Mesothelial cell of epicardium (in vitro differentiated cells): Measurements from ENCODE around the gene PLEKHA6. TPM values are rescaled to one million over a fixed set of nuclear protein-coding genes. Genes with fewer than 3 reads are reported as not detected.

ENCODE experiments used
- DNase-seq, 2 experiments: peaks; one replicate each; pipeline ENCODE4 v3.0.0; 2021; ENCODE audit warnings: low spot score in 2 of 2; ENCODE audit not compliant: unreplicated experiment in 2 of 2
- H3K27ac Mint-ChIP-seq: 2 replicates; pipeline ENCODE4 v1.8.0; 2021; ENCODE audit warnings: mixed read lengths
- H3K27me3 Mint-ChIP-seq: 2 replicates; pipeline ENCODE4 v1.8.0; 2021; ENCODE audit warnings: low read depth, mixed read lengths
- H3K36me3 Mint-ChIP-seq: 2 replicates; pipeline ENCODE4 v1.8.0; 2021; ENCODE audit warnings: mixed read lengths
- H3K4me1 Mint-ChIP-seq: 2 replicates; pipeline ENCODE4 v1.8.0; 2021; ENCODE audit warnings: mixed read lengths
- H3K4me3 Mint-ChIP-seq: 2 replicates; pipeline ENCODE4 v1.8.0; 2021; ENCODE audit warnings: mild to moderate bottlenecking, moderate library complexity, mixed read lengths
- H3K9me3 Mint-ChIP-seq: 2 replicates; pipeline ENCODE4 v1.8.0; 2021; ENCODE audit warnings: mixed read lengths
- total RNA-seq: library from RNA; stranded (reverse); gene quantifications from 3 replicates; pipeline ENCODE4 v1.2.1, GENCODE V29; 2021
- TF ChIP-seq, protein P1 (sequence below): fragments of 200-600 bp; sonication (generic); IDR thresholded peaks from one replicate; pipeline ENCODE4 v1.5.0; 2021; ENCODE audit warnings: antibody characterized with exemption; ENCODE audit not compliant: unreplicated experiment

The PLEKHA6 gene
- total RNA-seq, 1 donor from 2014 or later, result 29.7 TPM

GRCh38 chr1:204216236-204216635 is 143.5 kb downstream of the PLEKHA6 start:
- peaks cover 7% of the 10 kb centered on the region for H3K36me3 Mint-ChIP-seq
- TF ChIP-seq, protein P1, sequence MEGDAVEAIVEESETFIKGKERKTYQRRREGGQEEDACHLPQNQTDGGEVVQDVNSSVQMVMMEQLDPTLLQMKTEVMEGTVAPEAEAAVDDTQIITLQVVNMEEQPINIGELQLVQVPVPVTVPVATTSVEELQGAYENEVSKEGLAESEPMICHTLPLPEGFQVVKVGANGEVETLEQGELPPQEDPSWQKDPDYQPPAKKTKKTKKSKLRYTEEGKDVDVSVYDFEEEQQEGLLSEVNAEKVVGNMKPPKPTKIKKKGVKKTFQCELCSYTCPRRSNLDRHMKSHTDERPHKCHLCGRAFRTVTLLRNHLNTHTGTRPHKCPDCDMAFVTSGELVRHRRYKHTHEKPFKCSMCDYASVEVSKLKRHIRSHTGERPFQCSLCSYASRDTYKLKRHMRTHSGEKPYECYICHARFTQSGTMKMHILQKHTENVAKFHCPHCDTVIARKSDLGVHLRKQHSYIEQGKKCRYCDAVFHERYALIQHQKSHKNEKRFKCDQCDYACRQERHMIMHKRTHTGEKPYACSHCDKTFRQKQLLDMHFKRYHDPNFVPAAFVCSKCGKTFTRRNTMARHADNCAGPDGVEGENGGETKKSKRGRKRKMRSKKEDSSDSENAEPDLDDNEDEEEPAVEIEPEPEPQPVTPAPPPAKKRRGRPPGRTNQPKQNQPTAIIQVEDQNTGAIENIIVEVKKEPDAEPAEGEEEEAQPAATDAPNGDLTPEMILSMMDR, result no peak
- H3K4me1 Mint-ChIP-seq, result peaks cover 7% of the 10 kb centered on the region
- no peak overlapping the region for H3K27ac Mint-ChIP-seq
- H3K9me3 Mint-ChIP-seq, result no peaks in the 10 kb centered on the region
- no peak overlapping the region for H3K4me3 Mint-ChIP-seq
- H3K27me3 Mint-ChIP-seq, result peaks cover 5% of the 10 kb centered on the region
- no peak for DNase-seq

- Mint-ChIP-seq H3K27ac (peak within 1 kb of the TSS; percentile 4), H3K9me3 (no peaks in the 10 kb centered on the region), H3K27me3 (peaks cover 5% of the 10 kb centered on the region), H3K4me3 (peak within 1 kb of the TSS; percentile 63), H3K4me1 (peaks cover 7% of the 10 kb centered on the region), H3K36me3 (no peaks in the 10 kb centered on the region)
- TF ChIP-seq, protein P1, result peak; percentile 55
- DNase-seq, result peak in 1 of 2 experiments; percentile 72
These were observed 145.8 kb downstream of the PLEKHA6 start, which contains the start of gene GOLT1A for GRCh38 chr1:204213668-204214662. GOLT1A (minus strand) TSS chr1:204213988; CDS start chr1:204213906, 82 bp downstream.

DNA sequence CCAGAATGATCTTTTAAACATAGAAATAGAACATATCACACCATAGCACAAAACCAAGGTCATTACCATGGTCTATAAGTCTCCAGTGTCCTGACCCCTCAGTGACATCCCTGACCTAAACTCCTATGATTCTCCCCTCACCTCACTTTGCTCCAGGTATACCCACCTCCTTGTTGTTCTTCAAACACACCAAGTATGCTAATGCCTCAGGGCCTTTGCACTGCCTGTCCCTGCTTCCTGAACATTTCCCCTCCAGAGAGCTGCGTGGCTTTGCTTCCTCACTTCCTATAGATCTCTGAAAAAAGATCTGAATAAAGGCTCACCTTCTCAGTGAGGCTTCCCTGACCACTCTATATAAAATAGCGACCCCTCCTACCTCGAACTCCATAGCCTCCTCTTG is 147.0 kb downstream of the PLEKHA6 start:
- Mint-ChIP-seq H3K9me3 (no peaks in the 10 kb centered on the region), H3K4me1 (peaks cover 7% of the 10 kb centered on the region), H3K36me3 (no peaks in the 10 kb centered on the region), H3K4me3 (no peak overlapping the region), H3K27me3 (peaks cover 3% of the 10 kb centered on the region), H3K27ac (no peak overlapping the region)
- DNase-seq, result no peak
- TF ChIP-seq, protein P1, result no peak

GRCh38 chr1:204211046-204211445 is 148.7 kb downstream of the PLEKHA6 start:
- H3K4me3 Mint-ChIP-seq, result no peak overlapping the region
- no peak for DNase-seq
- H3K9me3 Mint-ChIP-seq, result no peaks in the 10 kb centered on the region
- peaks cover 3% of the 10 kb centered on the region for H3K27me3 Mint-ChIP-seq
- no peaks in the 10 kb centered on the region for H3K36me3 Mint-ChIP-seq
- peaks cover 13% of the 10 kb centered on the region for H3K4me1 Mint-ChIP-seq
- H3K27ac Mint-ChIP-seq, result no peak overlapping the region
- TF ChIP-seq, protein P1, result no peak

GRCh38 chr1:204207136-204207616 is 152.6 kb downstream of the PLEKHA6 start:
- peaks cover 4% of the 10 kb centered on the region for H3K27me3 Mint-ChIP-seq
- peak; percentile 68 to 84 for DNase-seq
- H3K9me3 Mint-ChIP-seq, result no peaks in the 10 kb centered on the region
- peaks cover 7% of the 10 kb centered on the region for H3K4me1 Mint-ChIP-seq
- H3K36me3 Mint-ChIP-seq, result no peaks in the 10 kb centered on the region
- TF ChIP-seq, protein P1, result peak; percentile 89
- no peak overlapping the region for H3K27ac Mint-ChIP-seq
- H3K4me3 Mint-ChIP-seq, result no peak overlapping the region
